A549 (cell line): ENCODE results near the gene PHTF2. TPM values are rescaled to one million over a fixed set of nuclear protein-coding genes. Genes with fewer than 3 reads are reported as not detected.

ENCODE experiments used
- ATAC-seq, 2 experiments: fragments of 200-7000 bp in 1 of 2; fragments of >200 bp in 1 of 2; cut with Nextera tagmentation in 1 of 2; cut with Tn5 transposase in 1 of 2; 3 replicates each; pipeline versions ENCODE4 v1.8.0 to v1.9.1; 2018 to 2020; ENCODE audit warnings: mild to moderate bottlenecking in 1 of 2, moderate library complexity in 1 of 2
- CTCF ChIA-PET: fragments of 300-600 bp; sonication (Branson Sonifier 250); formaldehyde crosslinking; extraction: SDS; loops from one replicate; lab custom pipeline; 2021; ENCODE audit warnings: antibody characterized with exemption, inconsistent platforms; lab: Yijun Ruan, JAX
- POLR2A ChIA-PET: fragments of 350-600 bp; formaldehyde crosslinking; extraction: SDS; loops from one replicate; lab custom pipeline; 2021; ENCODE audit warnings: antibody characterized with exemption, inconsistent platforms; lab: Yijun Ruan, JAX
- DNase-seq, 2 experiments: peaks; one replicate each; pipeline versions ENCODE4 v3.0.0 to v3.0.0-alpha.2; 2011 to 2016; ENCODE audit warnings: low read depth in 1 of 2, low spot score in 1 of 2
- FAIRE-seq: peaks from 2 replicates; lab custom pipeline; 2011; peaks lifted over from hg19 to GRCh38; lab: Jason Lieb, UNC
- H3K27ac ChIP-seq, 2 experiments: fragments of >200 bp; sonication (Bioruptor Twin); formaldehyde crosslinking; 3 replicates each; pipeline ENCODE4 v1.5.1; 2016 to 2017
- H3K4me1 ChIP-seq: fragments of >200 bp; sonication (Bioruptor Twin); formaldehyde crosslinking; 3 replicates; pipeline ENCODE4 v1.6.1; 2016
- H3K4me2 ChIP-seq: fragments of >200 bp; sonication (Bioruptor Twin); formaldehyde crosslinking; 3 replicates; pipeline ENCODE4 v1.6.1; 2016
- H3K4me3 ChIP-seq: fragments of >200 bp; sonication (Bioruptor Twin); formaldehyde crosslinking; 3 replicates; pipeline ENCODE4 v1.5.1; 2016
- H3K9me3 ChIP-seq: fragments of >200 bp; sonication (Bioruptor Twin); formaldehyde crosslinking; 3 replicates; pipeline ENCODE4 v1.6.1; 2016
- CHD2 ChIP-seq: fragments of 150-350 bp; IDR thresholded peaks from 2 replicates; pipeline ENCODE4 v1.6.1; 2014; ENCODE audit warnings: low read length; ENCODE audit not compliant: partially characterized antibody
- EHF ChIP-seq: fragments of 250-450 bp; sonication (Bioruptor Pico); IDR thresholded peaks from 2 replicates; pipeline ENCODE4 v1.5.0; 2020; ENCODE audit warnings: mild to moderate bottlenecking
- FOSL2 ChIP-seq, 2 experiments: fragments of 450-650 bp in 1 of 2; fragments of >200 bp in 1 of 2; sonication (Bioruptor Twin) in 1 of 2; formaldehyde crosslinking; IDR thresholded peaks; 2 replicates each; pipeline versions ENCODE4 v1.5.0 to v1.6.1; 2016 to 2020; ENCODE audit warnings: mild to moderate bottlenecking in 1 of 2, moderate library complexity in 1 of 2
- GATA3 ChIP-seq: IDR thresholded peaks from 2 replicates; pipeline ENCODE4 v1.6.1; 2012; ENCODE audit warnings: borderline replicate concordance
- HOXB5 ChIP-seq: fragments of 250-450 bp; sonication (Bioruptor Pico); IDR thresholded peaks from 2 replicates; pipeline ENCODE4 v1.5.0; 2020; ENCODE audit warnings: mild to moderate bottlenecking, moderate library complexity
- JUN ChIP-seq, 2 experiments: fragments of >200 bp; sonication (Bioruptor Twin); formaldehyde crosslinking; IDR thresholded peaks; 2 replicates in 1 of 2; 3 replicates in 1 of 2; pipeline ENCODE4 v1.6.1; 2016 to 2017
- MAFK ChIP-seq: fragments of 450-650 bp; IDR thresholded peaks from 2 replicates; pipeline ENCODE4 v1.6.1; 2014; ENCODE audit not compliant: partially characterized antibody
- MYC ChIP-seq: IDR thresholded peaks from 2 replicates; pipeline ENCODE4 v1.6.1; 2012; ENCODE audit warnings: mild to moderate bottlenecking, inconsistent platforms, low read length, improper control_type of control experiment, borderline replicate concordance
- PHF8 ChIP-seq: fragments of 200-600 bp; sonication (generic); IDR thresholded peaks from 2 replicates; pipeline ENCODE4 v1.6.1; 2016; ENCODE audit warnings: low read depth, mild to moderate bottlenecking, antibody characterized with exemption, moderate library complexity, borderline replicate concordance
- POLR2AphosphoS2 ChIP-seq: conservative IDR thresholded peaks from 2 replicates; pipeline ENCODE4 v1.6.1; 2012; ENCODE audit warnings: low read length, improper control_type of control experiment, inconsistent platforms
- RAD21 ChIP-seq, 2 experiments: fragments of >200 bp in 1 of 2; sonication (Bioruptor Twin) in 1 of 2; formaldehyde crosslinking in 1 of 2; IDR thresholded peaks in 1 of 2; conservative IDR thresholded peaks in 1 of 2; 2 replicates in 1 of 2; 3 replicates in 1 of 2; pipeline ENCODE4 v1.6.1; 2012 to 2018; ENCODE audit warnings: inconsistent platforms in 1 of 2
- RFX5 ChIP-seq: fragments of 450-650 bp; IDR thresholded peaks from 2 replicates; pipeline ENCODE4 v1.7.1; 2014; ENCODE audit warnings: antibody characterized with exemption, mild to moderate bottlenecking, moderate library complexity
- SREBF2 ChIP-seq: fragments of 450-650 bp; IDR thresholded peaks from 2 replicates; pipeline ENCODE4 v1.6.1; 2014; ENCODE audit warnings: mild to moderate bottlenecking, moderate library complexity
- USF2 ChIP-seq: fragments of 450-650 bp; IDR thresholded peaks from 2 replicates; pipeline ENCODE4 v1.6.1; 2014; ENCODE audit warnings: antibody characterized with exemption
- ZSCAN20 ChIP-seq: fragments of 250-450 bp; sonication (Bioruptor Pico); IDR thresholded peaks from 2 replicates; pipeline ENCODE4 v1.8.0; 2022; ENCODE audit warnings: mild to moderate bottlenecking, moderate library complexity
- WGBS: methylation state at CpG from one replicate; pipeline ENCODE4 v1.1.6; 2017; ENCODE audit errors: missing lambda C conversion rate; 5-methylcytosine and 5-hydroxymethylcytosine counted together
- polyA plus RNA-seq, 4 experiments: library from polyadenylated mRNA; depleted of rRNA in 3 of 4; stranded (reverse); fragments of >200 nt; fragmentation: RNase III in 1 of 4; extraction: RNeasy Plus Mini Kit Qiagen cat#74134 plus additional on column Dnase treatment in 1 of 4; gene quantifications; 2 replicates in 3 of 4; 3 replicates in 1 of 4; pipeline ENCODE4 v1.2.3, GENCODE V29; 2011 to 2017
- TF ChIP-seq, protein P1 (sequence below): IDR thresholded peaks from 2 replicates; pipeline ENCODE4 v1.6.1; 2012; ENCODE audit warnings: low read depth, borderline replicate concordance
- TF ChIP-seq, protein P2 (sequence below): fragments of >200 bp; sonication (Bioruptor Twin); formaldehyde crosslinking; IDR thresholded peaks from 3 replicates; pipeline ENCODE4 v1.6.1; 2016
- TF ChIP-seq, protein P3 (sequence below): fragments of >200 bp; sonication (Bioruptor Twin); formaldehyde crosslinking; IDR thresholded peaks from 2 replicates; pipeline ENCODE4 v1.6.1; 2016
- TF ChIP-seq, protein P4 (sequence below): fragments of 250-450 bp; sonication (Bioruptor Pico); IDR thresholded peaks from 2 replicates; pipeline ENCODE4 v1.5.0; 2020; ENCODE audit warnings: low read depth, mild to moderate bottlenecking, moderate library complexity
- TF ChIP-seq, protein P5 (sequence below): fragments of >200 bp; sonication (Bioruptor Twin); formaldehyde crosslinking; IDR thresholded peaks from 3 replicates; pipeline ENCODE4 v1.5.1; 2016
- TF ChIP-seq, protein P6 (sequence below): fragments of 150-350 bp; IDR thresholded peaks from 2 replicates; pipeline ENCODE4 v1.6.1; 2014; ENCODE audit warnings: low read depth, mild to moderate bottlenecking, low read length

The PHTF2 gene
- polyA plus RNA-seq, 2 of the 4 experiments (the other 2 are of a cell fraction) = 14.5 to 41.6 TPM

DNA sequence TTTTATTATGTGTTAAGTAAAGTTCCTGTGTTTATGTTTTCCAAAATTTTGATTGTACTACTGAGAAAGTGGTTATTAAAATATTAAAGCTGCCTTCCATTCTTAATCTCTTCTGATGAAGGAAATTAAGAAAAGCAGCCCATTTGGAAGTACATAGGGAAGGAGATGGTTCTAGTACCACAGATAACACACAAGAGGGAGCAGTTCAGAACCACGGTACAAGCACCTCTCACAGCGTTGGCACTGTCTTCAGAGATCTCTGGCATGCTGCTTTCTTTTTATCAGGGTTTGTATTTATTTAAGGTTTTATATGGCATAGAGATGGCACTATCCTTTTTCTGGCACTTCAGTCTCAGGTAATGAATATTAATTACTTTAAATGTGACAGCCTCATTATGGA, 111.6 kb downstream of the PHTF2 start (continued):
- TF ChIP-seq USF2 (no peak), HOXB5 (CRISPR knock-in tag) (no peak), JUN (IDR thresholded peaks at IDR 0.05) (no peak), GATA3 (no peak), PHF8 (no peak), RAD21 (conservative IDR thresholded peaks at IDR 0.05 in 1 of 2, IDR thresholded peaks at IDR 0.05 in 1 of 2) (no peak), FOSL2 (IDR thresholded peaks at IDR 0.05) (no peak), FOSL2 (CRISPR knock-in tag; IDR thresholded peaks at IDR 0.05) (no peak), SREBF2 (no peak)

DNA sequence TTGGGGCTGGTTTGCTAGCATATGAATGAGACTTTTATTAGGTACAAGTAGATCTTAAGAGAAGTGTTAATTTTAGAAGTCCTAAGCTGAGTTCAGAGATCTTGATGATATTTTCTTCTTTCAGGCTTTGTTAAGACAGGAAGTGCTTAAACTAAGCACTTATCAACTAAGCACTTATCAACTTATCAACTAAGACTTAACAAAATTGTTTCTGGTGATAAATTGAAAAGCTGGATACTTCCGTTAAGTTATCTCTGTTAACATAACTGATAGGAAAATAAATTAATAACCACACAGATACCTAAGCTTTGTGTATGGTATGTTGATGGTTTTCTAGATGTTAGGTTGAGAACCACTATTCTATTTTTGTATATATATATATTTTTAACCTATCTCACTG, 113.7 kb downstream of the PHTF2 start:
- 98% methylated on average over 1 of the region's 1 CpG for WGBS
- H3K4me3 ChIP-seq = no peak overlapping the region
- DNase-seq = no peak
- no peak for FAIRE-seq
- ChIA-PET CTCF (interaction anchor here (1.3 kb wide), 1 partner anchor 20 kb away, joined by 3 read pairs; no protein-coding TSS in a partner anchor), POLR2A (no interaction called here)
- ATAC-seq = no peak
- no peak overlapping the region for H3K27ac ChIP-seq
- H3K4me2 ChIP-seq = no peak overlapping the region
- no peaks in the 10 kb centered on the region for H3K9me3 ChIP-seq
- TF ChIP-seq CHD2 (no peak), POLR2AphosphoS2 (no peak), ZSCAN20 (CRISPR knock-in tag) (no peak)
- TF ChIP-seq, protein P1, sequence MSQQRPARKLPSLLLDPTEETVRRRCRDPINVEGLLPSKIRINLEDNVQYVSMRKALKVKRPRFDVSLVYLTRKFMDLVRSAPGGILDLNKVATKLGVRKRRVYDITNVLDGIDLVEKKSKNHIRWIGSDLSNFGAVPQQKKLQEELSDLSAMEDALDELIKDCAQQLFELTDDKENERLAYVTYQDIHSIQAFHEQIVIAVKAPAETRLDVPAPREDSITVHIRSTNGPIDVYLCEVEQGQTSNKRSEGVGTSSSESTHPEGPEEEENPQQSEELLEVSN = no peak
- TF ChIP-seq, protein P2, sequence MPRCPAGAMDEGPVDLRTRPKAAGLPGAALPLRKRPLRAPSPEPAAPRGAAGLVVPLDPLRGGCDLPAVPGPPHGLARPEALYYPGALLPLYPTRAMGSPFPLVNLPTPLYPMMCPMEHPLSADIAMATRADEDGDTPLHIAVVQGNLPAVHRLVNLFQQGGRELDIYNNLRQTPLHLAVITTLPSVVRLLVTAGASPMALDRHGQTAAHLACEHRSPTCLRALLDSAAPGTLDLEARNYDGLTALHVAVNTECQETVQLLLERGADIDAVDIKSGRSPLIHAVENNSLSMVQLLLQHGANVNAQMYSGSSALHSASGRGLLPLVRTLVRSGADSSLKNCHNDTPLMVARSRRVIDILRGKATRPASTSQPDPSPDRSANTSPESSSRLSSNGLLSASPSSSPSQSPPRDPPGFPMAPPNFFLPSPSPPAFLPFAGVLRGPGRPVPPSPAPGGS = no peak
- TF ChIP-seq, protein P3, sequence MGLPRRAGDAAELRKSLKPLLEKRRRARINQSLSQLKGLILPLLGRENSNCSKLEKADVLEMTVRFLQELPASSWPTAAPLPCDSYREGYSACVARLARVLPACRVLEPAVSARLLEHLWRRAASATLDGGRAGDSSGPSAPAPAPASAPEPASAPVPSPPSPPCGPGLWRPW = no peak
- no peaks in the 10 kb centered on the region for H3K4me1 ChIP-seq

GRCh38 chr7:77913977-77914607, 115.5 kb downstream of the PHTF2 start:
- DNase-seq (no peak), FAIRE-seq (no peak), ATAC-seq (peak in 1 of 2 experiments; percentile 36; a peak in 1 of 6 replicates)
- H3K27ac ChIP-seq = no peak overlapping the region
- H3K4me1 ChIP-seq = no peaks in the 10 kb centered on the region
- TF ChIP-seq MYC (no peak), MAFK (no peak), EHF (no peak), RFX5 (no peak)
- TF ChIP-seq, protein P4, sequence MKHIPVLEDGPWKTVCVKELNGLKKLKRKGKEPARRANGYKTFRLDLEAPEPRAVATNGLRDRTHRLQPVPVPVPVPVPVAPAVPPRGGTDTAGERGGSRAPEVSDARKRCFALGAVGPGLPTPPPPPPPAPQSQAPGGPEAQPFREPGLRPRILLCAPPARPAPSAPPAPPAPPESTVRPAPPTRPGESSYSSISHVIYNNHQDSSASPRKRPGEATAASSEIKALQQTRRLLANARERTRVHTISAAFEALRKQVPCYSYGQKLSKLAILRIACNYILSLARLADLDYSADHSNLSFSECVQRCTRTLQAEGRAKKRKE = no peak
- TF ChIP-seq, protein P5, sequence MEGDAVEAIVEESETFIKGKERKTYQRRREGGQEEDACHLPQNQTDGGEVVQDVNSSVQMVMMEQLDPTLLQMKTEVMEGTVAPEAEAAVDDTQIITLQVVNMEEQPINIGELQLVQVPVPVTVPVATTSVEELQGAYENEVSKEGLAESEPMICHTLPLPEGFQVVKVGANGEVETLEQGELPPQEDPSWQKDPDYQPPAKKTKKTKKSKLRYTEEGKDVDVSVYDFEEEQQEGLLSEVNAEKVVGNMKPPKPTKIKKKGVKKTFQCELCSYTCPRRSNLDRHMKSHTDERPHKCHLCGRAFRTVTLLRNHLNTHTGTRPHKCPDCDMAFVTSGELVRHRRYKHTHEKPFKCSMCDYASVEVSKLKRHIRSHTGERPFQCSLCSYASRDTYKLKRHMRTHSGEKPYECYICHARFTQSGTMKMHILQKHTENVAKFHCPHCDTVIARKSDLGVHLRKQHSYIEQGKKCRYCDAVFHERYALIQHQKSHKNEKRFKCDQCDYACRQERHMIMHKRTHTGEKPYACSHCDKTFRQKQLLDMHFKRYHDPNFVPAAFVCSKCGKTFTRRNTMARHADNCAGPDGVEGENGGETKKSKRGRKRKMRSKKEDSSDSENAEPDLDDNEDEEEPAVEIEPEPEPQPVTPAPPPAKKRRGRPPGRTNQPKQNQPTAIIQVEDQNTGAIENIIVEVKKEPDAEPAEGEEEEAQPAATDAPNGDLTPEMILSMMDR = no peak
- TF ChIP-seq, protein P6, sequence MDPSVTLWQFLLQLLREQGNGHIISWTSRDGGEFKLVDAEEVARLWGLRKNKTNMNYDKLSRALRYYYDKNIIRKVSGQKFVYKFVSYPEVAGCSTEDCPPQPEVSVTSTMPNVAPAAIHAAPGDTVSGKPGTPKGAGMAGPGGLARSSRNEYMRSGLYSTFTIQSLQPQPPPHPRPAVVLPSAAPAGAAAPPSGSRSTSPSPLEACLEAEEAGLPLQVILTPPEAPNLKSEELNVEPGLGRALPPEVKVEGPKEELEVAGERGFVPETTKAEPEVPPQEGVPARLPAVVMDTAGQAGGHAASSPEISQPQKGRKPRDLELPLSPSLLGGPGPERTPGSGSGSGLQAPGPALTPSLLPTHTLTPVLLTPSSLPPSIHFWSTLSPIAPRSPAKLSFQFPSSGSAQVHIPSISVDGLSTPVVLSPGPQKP = no peak
- ChIA-PET CTCF (interaction anchor here (1.0 to 1.5 kb wide), 3 partner anchors 9 to 21 kb away, joined by 3 to 6 read pairs (median 5); no protein-coding TSS in a partner anchor), POLR2A (no interaction called here)
- no peak overlapping the region for H3K4me3 ChIP-seq
- no peak overlapping the region for H3K4me2 ChIP-seq
- no peaks in the 10 kb centered on the region for H3K9me3 ChIP-seq
- 77% methylated on average over 4 of the region's 4 CpGs for WGBS
